Activated CD8-positive, alpha-beta memory T cell treated with anti-CD3 and anti-CD28 coated beads, Interleukin-2, amount 50 U/mL, for 1 hour (primary cell): Measurements from ENCODE around the gene GAPT.
"Not testable (repeated sequence)": the region's sequence is repeated elsewhere in the genome, so short reads cannot be mapped to it uniquely, and the experiment has no call there.

Experiments used
- DNase-seq: peaks from one replicate; pipeline ENCODE4 v3.0.0-alpha.2; 2020; ENCODE audit errors: extremely low read depth

GAPT gene

DNA sequence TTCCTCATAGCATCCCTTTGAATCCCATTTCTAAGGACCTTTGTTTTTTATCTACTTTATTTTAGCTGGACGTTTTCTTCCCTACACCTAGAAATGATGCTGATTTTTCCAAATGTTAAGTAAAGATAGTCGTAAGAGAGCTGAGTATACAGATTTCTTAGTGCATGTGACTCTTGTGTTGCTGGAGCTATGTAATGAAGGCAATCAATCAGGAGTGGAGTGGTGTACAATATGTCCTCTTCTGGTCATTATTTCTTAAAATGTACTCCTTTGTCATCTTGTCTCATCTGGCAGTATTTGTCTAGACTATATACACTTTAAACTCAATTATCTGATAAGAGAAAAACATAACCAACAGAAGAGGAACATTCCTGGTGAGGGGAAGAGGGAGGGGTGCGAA is 13.5 kb downstream of the GAPT start:
- no peak for DNase-seq

- no peak for DNase-seq
These were observed 14.3 kb downstream of the GAPT start for GRCh38 chr5:58505502-58505901.

DNA sequence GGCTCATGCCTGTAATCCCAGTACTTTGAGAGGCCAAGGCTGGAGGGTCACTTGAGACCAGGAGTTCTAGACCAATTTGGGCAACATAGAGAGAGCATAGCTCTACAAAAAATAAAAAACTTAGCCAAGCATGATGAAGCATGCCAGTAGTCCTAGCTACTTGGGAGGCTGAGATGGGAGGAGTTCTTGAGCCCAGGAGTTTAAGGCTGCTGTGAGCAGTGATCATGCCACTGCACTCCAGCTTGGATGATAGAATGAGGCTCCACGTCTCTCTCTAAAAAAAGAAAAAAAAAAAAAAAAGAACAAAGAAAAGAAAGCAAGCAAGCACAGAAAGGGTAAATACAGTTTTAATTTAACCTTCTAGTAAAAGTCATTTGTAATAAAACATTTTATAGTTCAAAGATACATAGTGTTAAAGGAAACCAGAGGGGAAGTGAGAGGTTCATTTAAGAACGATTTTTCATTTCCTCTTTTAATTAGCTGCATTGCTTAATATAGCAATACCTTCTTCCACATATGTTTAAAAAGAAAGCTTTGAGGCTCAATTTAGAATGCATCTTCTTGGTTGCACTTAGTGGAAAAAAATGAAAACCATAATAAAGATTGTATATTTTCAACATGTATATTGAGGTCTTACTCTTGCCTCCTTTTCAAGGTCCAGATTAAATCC is 14.9 kb downstream of the GAPT start:
- DNase-seq = no peak

DNA sequence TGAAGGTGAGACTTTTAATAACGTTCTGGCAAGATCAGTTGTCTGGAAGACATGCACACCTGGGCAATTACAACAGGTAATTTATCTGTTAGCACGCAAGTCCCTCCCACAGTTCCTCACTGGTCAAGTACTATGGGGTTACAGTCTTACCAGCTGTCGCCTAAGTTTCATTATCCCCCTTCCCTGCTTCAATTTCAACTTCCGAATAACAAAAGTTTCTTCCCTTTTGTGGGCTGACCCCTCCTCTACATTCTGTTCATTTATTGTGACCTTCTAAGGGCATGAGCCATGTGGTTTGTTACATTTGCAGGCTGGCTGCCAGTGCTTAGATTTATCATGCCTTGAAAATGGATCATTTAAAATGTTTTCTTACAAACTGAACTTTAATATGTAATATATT is 16.5 kb downstream of the GAPT start:
- DNase-seq = no peak

- DNase-seq = no peak
These were observed 26.0 kb downstream of the GAPT start for GRCh38 chr5:58517198-58517597.

DNA sequence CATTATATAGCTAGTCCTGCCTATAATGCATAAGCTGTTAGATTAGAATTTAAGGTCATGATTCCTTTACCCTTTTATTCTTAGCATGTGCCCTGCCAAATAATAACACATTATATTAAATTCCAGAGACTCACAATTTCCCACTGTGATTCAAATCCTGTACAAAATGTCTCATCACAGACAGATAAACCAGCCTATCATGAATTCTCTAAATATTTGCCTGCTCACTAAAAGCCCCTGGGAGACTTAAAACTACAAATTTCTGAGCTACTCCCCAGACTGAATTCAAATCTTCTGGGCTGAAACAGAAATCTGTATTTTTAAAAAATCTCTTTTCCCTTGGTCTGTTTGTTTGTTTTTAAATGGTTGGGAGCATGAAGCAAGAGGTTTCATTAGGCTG is 32.7 kb downstream of the GAPT start:
- no peak for DNase-seq

GRCh38 chr5:58524571-58524970 is 33.3 kb downstream of the GAPT start:
- no peak for DNase-seq

DNA sequence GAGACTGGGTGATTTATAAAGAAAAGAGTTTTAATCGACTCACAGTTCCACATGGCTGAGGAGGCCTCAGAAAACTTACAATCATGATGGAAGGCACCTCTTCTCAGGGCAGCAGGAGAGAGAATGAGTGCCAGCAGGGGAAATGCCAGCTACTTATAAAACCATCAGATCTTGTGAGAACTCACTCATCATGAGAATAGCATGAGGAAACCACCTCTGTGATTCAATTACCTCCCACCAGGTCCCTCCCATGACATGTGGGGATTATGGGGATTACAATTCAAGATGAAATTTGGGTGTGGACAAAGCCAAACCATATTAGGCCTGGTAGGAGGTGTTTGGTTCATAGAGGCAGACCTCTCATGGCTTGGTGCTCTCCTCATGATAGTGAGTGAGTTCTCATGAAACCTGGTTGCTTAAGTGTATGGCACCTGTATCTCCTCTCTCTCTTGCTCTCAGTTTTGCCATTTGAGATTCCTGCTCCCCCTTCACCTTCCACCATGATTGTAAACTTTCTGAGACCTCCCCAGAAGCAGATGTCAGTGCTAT is 39.8 kb downstream of the GAPT start:
- no peak for DNase-seq

DNA sequence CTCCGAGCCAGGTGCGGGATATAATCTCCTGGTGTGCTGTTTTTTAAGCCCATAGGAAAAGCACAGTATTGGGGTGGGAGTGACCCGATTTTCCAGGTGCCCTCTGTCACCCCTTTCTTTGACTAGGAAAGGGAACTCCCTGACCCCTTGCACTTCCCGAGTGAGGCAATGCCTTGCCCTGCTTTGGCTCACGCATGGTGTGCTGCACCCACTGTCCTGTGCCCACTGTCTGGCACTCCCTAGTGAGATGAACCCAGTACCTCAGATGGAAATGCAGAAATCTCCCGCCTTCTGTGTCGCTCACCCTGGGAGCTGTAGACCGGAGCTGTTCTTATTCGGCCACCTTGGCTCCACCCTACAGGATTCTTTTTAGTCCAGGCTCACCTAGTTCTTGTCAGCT is 50.7 kb downstream of the GAPT start:
- not testable (repeated sequence) for DNase-seq

DNA sequence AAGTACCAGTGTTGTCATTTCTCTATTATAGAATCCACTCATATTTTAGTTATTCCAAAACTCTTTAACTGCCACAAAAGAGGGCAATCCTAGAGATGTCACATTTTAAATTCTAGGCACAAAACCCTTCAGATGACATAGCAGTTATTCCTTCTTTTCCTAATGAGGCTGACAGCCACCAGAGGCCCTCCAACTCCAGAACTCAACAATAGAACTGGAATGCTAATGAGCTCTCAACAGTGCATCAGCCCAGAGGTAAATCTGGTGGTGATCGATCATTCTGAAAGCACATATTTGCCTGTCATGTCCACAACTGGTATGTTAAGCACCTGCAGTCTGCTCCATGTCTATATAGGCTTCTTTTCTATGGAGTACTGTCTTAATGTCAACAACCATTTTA is 51.5 kb downstream of the GAPT start:
- no peak for DNase-seq

DNA sequence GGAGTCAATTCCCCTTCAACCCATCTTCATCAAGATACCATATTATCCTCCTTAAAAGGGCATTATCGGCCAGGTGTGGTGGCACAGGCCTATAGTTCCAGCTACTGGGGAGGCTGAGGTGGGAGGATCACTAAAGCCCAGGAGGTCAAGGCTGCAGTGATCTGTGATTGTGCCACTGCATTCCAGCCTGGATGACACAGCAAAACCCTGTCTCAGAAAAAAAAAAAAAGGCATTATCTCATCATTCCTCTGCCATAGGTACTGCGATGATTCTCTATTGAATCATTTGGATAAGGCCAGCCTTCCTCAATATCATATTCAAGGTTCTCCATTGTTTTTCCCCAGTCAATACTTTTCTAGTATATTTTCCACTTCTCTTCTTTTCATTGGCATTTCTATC is 52.5 kb downstream of the GAPT start:
- no peak for DNase-seq

DNA sequence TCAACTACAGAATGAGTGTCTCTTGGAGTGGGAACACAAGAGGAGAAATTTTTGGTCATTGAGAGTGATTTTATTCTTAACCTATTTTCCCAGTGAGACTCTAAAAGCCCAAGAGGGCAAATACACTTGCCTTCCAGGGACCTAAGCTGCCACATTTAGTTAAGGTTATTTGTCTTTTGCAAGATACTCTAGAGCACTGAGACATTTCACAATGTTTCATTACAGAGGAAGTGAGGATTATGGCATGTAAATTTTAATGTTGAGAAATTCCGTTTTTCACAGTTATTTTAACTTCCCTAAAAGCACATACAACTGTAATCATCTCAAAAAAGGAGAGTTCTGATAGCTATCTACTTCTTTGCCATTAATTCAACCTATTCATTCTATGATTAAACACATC is 53.0 kb downstream of the GAPT start:
- DNase-seq = no peak

DNA sequence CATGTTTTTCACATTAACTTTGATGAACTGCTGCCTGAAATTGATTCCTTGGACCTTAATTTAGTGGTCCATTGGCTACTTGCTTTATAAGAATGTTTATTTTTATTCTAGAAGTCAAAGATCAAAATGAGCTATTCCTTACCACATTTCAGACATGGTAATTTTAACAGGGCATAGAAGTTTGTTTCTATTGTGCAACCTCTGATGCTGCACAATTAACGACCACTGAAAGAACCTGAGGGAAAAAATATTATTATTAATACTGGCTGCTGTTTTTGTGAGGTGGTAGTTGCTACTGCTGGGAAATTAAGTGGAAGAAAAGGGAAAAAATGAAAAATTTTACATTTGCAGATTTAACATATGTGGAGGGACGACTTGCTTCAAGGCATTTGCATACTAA is 53.7 kb downstream of the GAPT start:
- no peak for DNase-seq

DNA sequence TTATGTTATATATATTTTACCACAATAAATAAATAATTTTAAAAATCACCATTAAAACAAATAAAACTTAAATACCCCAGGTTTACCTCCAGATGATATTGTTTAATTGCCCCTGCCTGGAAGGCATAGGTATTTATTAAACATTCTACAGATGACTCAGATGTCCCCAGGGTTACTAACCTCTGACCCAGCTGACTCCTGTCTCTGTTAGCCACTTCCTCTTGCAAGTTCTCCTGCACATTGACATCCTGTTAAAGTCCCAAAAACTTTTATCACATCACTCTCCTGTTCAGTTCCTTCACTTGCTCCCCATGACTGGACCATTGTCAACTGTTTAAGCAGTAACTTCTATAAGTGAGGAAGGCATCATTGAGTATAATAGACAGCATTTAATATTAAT is 54.7 kb downstream of the GAPT start:
- DNase-seq = no peak
